Stromal cell of bone marrow (primary cell): Measurements from ENCODE around the gene SFSWAP.
"Not testable (repeated sequence)": the region's sequence is repeated elsewhere in the genome, so short reads cannot be mapped to it uniquely, and the experiment has no call there.

Experiments used
- DNase-seq: peaks from one replicate; pipeline ENCODE4 v3.0.0-alpha.2; 2012; ENCODE audit warnings: low read depth

Gene SFSWAP

DNA sequence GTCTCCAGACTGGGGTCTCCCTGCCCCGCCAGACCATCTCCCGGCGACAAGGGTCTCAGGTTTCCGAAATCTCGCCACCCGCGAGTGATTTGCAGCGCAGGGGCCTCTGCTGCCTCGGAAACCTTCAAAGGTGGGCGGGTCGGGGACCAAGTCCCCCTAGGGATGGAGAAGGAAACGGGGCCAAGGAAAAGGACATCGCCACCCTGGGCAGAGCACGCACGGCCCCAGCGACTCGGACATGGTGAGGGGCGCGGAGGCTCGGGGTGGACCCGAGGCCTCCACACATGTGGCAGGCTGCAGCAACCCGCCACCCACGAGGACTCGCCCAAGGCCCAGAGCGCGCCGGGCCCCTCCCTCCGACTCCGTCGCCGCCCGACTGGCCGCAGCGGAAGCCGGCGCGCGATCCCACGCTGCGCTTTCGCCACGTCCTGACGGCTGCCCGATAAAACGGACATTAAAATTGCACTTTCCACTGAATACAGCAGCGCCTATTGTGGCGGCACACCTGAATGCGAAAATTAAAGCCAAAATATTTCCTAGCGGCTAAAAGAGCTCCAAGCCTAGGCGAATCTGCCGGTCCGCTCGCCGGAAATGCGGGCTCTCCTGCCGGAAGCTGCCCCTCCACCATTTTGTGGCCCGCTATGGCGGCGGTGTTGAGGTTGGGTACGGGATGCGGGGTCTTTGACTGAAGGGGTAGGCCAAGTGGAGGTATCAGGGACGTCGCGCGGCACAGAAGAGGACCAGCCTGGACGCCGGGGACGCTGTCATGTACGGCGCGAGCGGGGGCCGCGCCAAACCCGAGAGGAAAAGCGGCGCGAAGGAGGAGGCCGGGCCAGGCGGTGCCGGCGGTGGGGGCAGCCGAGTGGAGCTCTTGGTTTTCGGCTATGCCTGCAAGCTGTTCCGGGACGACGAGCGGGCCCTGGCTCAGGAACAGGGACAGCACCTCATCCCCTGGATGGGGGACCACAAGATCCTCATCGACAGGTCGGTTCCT lies at the start of gene SFSWAP:
SFSWAP (plus strand) TSS at position 627 of the 994 bp plus-strand sequence; CDS start at position 767, 140 bp downstream.
- peak; percentile 52 for DNase-seq

DNA sequence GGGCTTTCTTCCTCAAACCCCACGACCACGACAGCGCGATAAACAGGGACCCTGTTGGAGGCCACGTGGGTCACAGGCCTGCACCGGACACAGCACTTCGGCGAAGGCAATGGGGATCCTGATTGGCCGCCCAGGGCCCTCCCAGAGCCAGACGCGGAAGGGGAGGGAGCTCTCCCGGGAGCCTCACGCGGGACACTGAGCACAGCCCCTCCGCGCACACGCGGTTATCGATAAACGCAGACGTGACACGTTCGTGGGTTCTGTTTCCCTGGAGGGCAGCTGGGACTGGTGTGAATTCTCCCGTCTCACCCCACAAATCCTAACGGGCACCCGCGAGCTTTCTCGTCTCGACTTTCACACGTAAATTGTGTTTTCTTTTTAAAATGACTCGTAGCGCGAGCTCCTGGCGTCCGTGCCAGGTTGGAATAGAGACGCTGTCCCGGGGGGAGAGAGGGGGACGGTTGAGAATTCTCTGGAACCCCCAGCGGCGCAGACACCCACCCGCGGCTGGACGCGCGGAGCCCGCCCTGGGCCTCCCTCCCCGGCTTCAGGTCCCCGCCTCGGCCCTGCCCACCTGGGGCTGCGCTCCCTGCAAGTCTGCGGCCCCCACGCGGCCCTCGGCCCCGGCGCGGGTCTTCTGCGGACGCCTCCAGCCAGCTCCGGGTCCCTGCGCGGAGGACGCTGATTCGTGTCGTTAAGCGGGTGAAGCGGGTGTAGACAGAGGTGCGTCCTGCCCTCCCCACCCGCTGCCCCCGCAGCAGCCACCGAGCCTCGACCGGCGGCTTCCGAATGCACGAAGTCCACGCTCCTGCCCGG lies 49.5 kb upstream of the SFSWAP start:
- not testable (repeated sequence) for DNase-seq

GRCh38 chr12:131661986-131662288 lies 49.0 kb upstream of the SFSWAP start:
- DNase-seq: not testable (repeated sequence)

DNA sequence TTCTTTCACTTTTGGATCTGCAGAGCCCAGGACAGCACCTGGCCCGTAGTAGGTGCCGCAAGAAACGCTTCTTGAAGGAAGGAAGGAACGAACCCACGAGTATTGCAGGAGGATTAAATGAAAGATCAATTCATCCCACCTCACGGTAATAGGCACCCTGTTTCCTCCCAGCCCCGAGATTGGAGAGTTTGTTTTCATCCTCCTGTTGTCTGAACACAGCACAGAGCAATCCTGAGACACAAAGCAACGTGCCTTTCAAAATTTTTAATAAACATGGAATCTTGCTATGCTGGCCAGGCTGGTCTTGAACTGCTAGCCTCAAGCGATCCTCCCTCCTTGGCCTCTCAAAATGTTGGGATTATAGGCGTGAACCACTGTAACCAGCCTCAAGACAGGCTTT lies 48.5 kb upstream of the SFSWAP start:
- DNase-seq: not testable (repeated sequence)

DNA sequence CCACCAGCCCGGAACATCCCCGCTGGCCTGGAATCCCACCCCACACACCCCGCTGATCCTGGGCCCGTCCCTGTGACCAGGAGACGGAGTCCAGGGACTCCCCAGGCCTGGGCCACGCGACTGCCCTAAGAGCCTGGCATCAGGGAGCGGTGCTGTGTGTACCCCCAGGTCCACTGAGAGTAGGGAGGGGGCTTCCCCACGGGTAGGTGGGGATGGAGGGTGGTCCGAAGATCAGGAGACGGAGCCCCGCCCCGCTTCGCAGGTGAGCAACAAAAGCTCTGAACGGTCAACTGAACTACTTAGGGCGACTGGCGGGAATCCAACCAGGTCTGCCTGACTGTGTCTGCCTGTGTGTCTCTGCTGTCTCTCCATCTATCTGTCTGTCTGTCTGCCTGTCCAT lies 45.2 kb upstream of the SFSWAP start:
- DNase-seq: not testable (repeated sequence)

DNA sequence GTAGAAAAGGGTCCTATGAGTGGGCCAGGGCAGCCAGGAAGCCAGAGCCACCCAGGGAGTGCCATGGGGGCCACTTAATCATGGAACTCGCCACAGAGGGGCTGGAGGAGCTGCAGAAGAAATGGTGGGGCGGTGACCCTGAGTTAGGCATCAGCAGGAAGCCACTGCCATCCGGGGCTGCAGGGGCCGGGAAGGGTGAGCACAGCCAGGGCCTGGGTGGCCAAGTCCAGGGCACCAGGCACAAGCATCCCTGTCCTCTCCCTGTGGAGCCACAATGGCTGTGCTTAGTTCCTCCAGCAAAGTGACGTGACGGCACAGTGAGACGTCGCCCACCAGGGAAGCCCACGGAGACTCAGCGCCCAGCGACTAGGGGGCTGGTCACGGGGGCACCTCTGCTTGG lies 44.4 kb upstream of the SFSWAP start:
- not testable (repeated sequence) for DNase-seq

- not testable (repeated sequence) for DNase-seq
Observed at GRCh38 chr12:131666978-131667601, 43.8 kb upstream of the SFSWAP start.

DNA sequence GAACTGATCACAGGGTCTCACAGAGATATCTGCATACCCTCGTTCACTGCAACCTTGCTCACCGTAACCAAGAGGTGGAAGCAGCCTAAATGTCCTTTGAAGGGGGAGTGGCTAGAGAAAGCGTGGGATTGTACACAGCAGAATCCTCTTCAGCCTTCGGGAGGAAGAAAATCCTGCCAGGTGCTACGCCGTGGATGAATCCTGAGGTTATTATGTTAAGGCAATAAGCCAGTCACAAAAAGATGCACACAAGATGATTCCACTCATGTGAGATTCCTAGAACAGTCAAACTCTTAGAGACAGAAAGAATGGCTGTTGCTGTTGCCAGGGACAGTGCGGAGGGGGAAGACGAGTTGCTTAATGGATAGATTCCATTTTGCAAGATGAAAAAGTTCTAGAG lies 39.6 kb upstream of the SFSWAP start:
- DNase-seq: no peak

DNA sequence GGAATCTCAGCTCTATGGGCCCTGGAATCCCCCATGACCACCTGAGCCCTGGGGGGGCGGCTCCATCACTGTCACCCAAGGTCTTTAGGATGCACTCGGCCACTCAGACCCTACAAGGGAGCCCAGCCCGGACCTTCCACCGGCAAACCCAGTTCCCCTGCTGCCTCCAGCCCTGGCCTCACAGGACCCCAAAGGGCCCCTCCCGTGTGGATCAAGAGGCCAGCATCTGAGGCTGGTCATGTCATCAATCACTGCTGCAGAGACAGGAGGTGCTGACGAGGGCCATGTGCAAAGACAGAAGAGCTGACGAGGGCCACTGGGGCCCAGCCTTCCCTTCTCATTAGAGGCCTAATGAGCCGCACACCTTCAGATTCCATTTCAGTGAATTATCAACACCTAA lies 39.0 kb upstream of the SFSWAP start:
- DNase-seq: no peak

GRCh38 chr12:131672311-131672940 lies 38.5 kb upstream of the SFSWAP start:
- no peak for DNase-seq

DNA sequence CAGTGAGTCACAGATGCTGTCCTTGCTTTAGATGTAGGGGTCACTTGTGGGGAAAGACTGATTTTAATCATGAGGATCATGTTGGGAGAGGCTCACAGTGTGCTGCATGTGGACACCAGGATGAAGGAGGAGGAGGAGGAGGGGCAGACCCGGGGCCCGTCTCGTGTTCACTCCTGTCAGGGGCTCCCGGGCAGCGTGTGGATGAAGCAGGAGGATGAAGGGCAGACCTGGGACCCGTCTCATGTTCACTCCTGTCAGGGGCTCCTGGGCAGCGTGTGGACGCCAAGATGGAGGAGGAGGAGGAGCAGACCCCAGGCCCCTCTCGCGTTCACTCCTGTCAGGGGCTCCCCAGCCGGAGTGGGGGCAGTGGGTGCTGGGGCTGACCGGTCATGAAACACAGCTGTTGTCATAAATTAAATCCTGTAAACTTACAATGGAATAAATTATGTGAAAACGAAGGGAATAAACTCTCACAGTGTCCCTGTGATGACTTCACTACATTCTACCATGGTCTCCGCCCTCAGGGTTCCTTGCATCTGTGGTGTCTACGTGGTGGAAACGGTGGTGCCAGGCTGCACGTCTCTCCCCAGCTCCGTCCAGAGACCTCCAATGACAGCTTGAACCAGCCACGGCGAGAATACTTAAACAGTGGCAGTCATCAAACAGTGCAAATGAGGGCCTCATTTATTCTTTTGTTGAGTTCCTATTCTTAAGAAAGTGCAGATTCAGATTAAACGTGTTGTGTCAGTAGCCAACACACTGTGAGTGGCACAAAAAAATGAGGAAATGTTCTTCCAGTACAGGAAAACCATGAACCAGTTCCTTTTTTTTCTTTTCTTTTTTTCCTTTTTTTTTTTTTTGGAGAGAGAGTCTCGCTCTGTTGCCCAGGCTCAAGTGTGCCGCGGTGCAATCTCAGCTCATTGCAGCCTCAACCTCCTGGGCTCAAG lies 37.7 kb upstream of the SFSWAP start:
- DNase-seq: no peak

GRCh38 chr12:131673888-131674257 lies 37.0 kb upstream of the SFSWAP start:
- DNase-seq: no peak

- no peak for DNase-seq
Observed at GRCh38 chr12:131674373-131674772, 36.5 kb upstream of the SFSWAP start.

GRCh38 chr12:131675126-131676080 lies 35.5 kb upstream of the SFSWAP start:
- DNase-seq: no peak

- no peak for DNase-seq
Observed at GRCh38 chr12:131676544-131676943, 34.3 kb upstream of the SFSWAP start.

GRCh38 chr12:131677067-131677466 lies 33.8 kb upstream of the SFSWAP start:
- not testable (repeated sequence) for DNase-seq

- DNase-seq: no peak
Observed at GRCh38 chr12:131677699-131678098, 33.2 kb upstream of the SFSWAP start.

DNA sequence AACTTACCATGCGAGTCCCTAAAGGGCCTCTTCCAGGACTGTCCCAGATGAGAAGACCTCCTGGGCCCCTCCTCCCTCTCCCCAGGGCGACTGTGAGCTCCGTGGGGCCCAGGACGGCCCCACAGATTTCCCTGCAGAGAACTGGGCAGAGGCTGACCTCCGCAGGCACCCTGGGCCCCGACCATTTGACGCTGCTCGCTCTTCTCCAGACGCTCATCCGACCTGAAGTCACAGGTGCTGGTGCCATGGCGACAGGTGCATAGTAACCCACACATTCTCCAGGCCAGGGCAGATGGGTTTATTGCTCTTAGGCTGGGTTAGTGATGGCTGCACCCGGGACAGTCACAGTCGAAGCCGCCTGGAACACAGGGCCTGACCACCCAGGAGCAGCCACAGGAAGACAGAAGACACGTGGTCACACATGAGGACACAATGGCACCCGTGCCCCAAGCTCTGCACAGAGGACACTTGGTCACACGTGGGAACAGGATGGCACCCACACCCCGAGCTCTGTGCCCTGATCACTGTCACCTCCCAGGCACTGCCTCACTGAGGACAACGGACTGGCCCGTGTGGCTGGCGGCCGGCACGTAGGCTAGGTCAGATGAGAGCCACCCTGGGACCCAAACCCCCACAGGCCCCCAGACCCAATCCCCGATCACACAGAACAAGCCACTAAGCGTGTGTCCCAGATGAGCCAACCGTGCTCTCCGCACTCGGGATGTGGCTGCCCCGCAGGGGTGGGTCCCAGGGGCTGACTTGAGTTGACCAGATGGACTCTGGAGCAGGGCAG lies 32.3 kb upstream of the SFSWAP start:
- DNase-seq: not testable (repeated sequence)

- DNase-seq: not testable (repeated sequence)
Observed at GRCh38 chr12:131679186-131679585, 31.7 kb upstream of the SFSWAP start.
